A549 (cell line): ENCODE results near the gene HEXB. TPM values are rescaled to one million over a fixed set of nuclear protein-coding genes. Genes with fewer than 3 reads are reported as not detected.

Experiments used
- ATAC-seq, 2 experiments: fragments of 200-7000 bp in 1 of 2; fragments of >200 bp in 1 of 2; cut with Nextera tagmentation in 1 of 2; cut with Tn5 transposase in 1 of 2; 3 replicates each; pipeline versions ENCODE4 v1.8.0 to v1.9.1; 2018 to 2020; ENCODE audit warnings: mild to moderate bottlenecking in 1 of 2, moderate library complexity in 1 of 2
- CTCF ChIA-PET: fragments of 300-600 bp; sonication (Branson Sonifier 250); formaldehyde crosslinking; extraction: SDS; loops from one replicate; lab custom pipeline; 2021; ENCODE audit warnings: antibody characterized with exemption, inconsistent platforms; lab: Yijun Ruan, JAX
- POLR2A ChIA-PET: fragments of 350-600 bp; formaldehyde crosslinking; extraction: SDS; loops from one replicate; lab custom pipeline; 2021; ENCODE audit warnings: antibody characterized with exemption, inconsistent platforms; lab: Yijun Ruan, JAX
- DNase-seq, 2 experiments: peaks; one replicate each; pipeline versions ENCODE4 v3.0.0 to v3.0.0-alpha.2; 2011 to 2016; ENCODE audit warnings: low read depth in 1 of 2, low spot score in 1 of 2
- FAIRE-seq: peaks from 2 replicates; lab custom pipeline; 2011; peaks lifted over from hg19 to GRCh38; lab: Jason Lieb, UNC
- H3K27ac ChIP-seq, 2 experiments: fragments of >200 bp; sonication (Bioruptor Twin); formaldehyde crosslinking; 3 replicates each; pipeline ENCODE4 v1.5.1; 2016 to 2017
- H3K4me1 ChIP-seq: fragments of >200 bp; sonication (Bioruptor Twin); formaldehyde crosslinking; 3 replicates; pipeline ENCODE4 v1.6.1; 2016
- H3K4me2 ChIP-seq: fragments of >200 bp; sonication (Bioruptor Twin); formaldehyde crosslinking; 3 replicates; pipeline ENCODE4 v1.6.1; 2016
- H3K4me3 ChIP-seq: fragments of >200 bp; sonication (Bioruptor Twin); formaldehyde crosslinking; 3 replicates; pipeline ENCODE4 v1.5.1; 2016
- H3K9me3 ChIP-seq: fragments of >200 bp; sonication (Bioruptor Twin); formaldehyde crosslinking; 3 replicates; pipeline ENCODE4 v1.6.1; 2016
- BHLHE40 ChIP-seq: IDR thresholded peaks from 2 replicates; pipeline ENCODE4 v1.6.1; 2012; ENCODE audit warnings: low read depth, low read length, inconsistent platforms
- CHD2 ChIP-seq: fragments of 150-350 bp; IDR thresholded peaks from 2 replicates; pipeline ENCODE4 v1.6.1; 2014; ENCODE audit warnings: low read length; ENCODE audit not compliant: partially characterized antibody
- EP300 ChIP-seq, 2 experiments: fragments of >200 bp; sonication (Bioruptor Twin); formaldehyde crosslinking; IDR thresholded peaks; 2 replicates in 1 of 2; 3 replicates in 1 of 2; pipeline ENCODE4 v1.6.1; 2016 to 2017
- FOSB ChIP-seq: fragments of 250-450 bp; sonication (Bioruptor Pico); IDR thresholded peaks from 2 replicates; pipeline ENCODE4 v1.5.0; 2020; ENCODE audit warnings: mild to moderate bottlenecking, moderate library complexity
- FOSL2 ChIP-seq, 2 experiments: fragments of 450-650 bp in 1 of 2; fragments of >200 bp in 1 of 2; sonication (Bioruptor Twin) in 1 of 2; formaldehyde crosslinking; IDR thresholded peaks; 2 replicates each; pipeline versions ENCODE4 v1.5.0 to v1.6.1; 2016 to 2020; ENCODE audit warnings: mild to moderate bottlenecking in 1 of 2, moderate library complexity in 1 of 2
- GATA3 ChIP-seq: IDR thresholded peaks from 2 replicates; pipeline ENCODE4 v1.6.1; 2012; ENCODE audit warnings: borderline replicate concordance
- HOXB5 ChIP-seq: fragments of 250-450 bp; sonication (Bioruptor Pico); IDR thresholded peaks from 2 replicates; pipeline ENCODE4 v1.5.0; 2020; ENCODE audit warnings: mild to moderate bottlenecking, moderate library complexity
- JUNB ChIP-seq: fragments of >200 bp; sonication (Bioruptor Twin); formaldehyde crosslinking; IDR thresholded peaks from 2 replicates; pipeline ENCODE4 v1.6.1; 2016
- MAFK ChIP-seq: fragments of 450-650 bp; IDR thresholded peaks from 2 replicates; pipeline ENCODE4 v1.6.1; 2014; ENCODE audit not compliant: partially characterized antibody
- NPAS2 ChIP-seq: fragments of 250-450 bp; sonication (Bioruptor Pico); IDR thresholded peaks from 2 replicates; pipeline ENCODE4 v1.8.0; 2022; ENCODE audit warnings: mild to moderate bottlenecking, moderate library complexity, borderline replicate concordance
- NR3C1 ChIP-seq: fragments of >200 bp; sonication (Bioruptor Twin); formaldehyde crosslinking; IDR thresholded peaks from 3 replicates; pipeline ENCODE4 v1.6.1; 2017
- RARB ChIP-seq: fragments of 250-450 bp; sonication (Bioruptor Pico); IDR thresholded peaks from 2 replicates; pipeline ENCODE4 v1.8.0; 2021; ENCODE audit warnings: mild to moderate bottlenecking, moderate library complexity
- RCOR1 ChIP-seq: fragments of 150-350 bp; IDR thresholded peaks from 2 replicates; pipeline ENCODE4 v1.6.1; 2014; ENCODE audit warnings: antibody characterized with exemption, low read length, low read depth
- RFX5 ChIP-seq: fragments of 450-650 bp; IDR thresholded peaks from 2 replicates; pipeline ENCODE4 v1.7.1; 2014; ENCODE audit warnings: antibody characterized with exemption, mild to moderate bottlenecking, moderate library complexity
- SREBF2 ChIP-seq: fragments of 450-650 bp; IDR thresholded peaks from 2 replicates; pipeline ENCODE4 v1.6.1; 2014; ENCODE audit warnings: mild to moderate bottlenecking, moderate library complexity
- TP53 ChIP-seq: fragments of 250-450 bp; sonication (Bioruptor Pico); IDR thresholded peaks from 2 replicates; pipeline ENCODE4 v1.5.0; 2021; ENCODE audit warnings: mild to moderate bottlenecking, moderate library complexity
- ZFP36 ChIP-seq: fragments of 450-650 bp; IDR thresholded peaks from 2 replicates; pipeline ENCODE4 v1.6.1; 2014; ENCODE audit warnings: borderline replicate concordance; ENCODE audit not compliant: partially characterized antibody
- ZNF302 ChIP-seq: fragments of 250-450 bp; sonication (Bioruptor Pico); IDR thresholded peaks from 2 replicates; pipeline ENCODE4 v1.9.0; 2021; ENCODE audit warnings: inconsistent platforms, mild to moderate bottlenecking, moderate library complexity
- ZSCAN20 ChIP-seq: fragments of 250-450 bp; sonication (Bioruptor Pico); IDR thresholded peaks from 2 replicates; pipeline ENCODE4 v1.8.0; 2022; ENCODE audit warnings: mild to moderate bottlenecking, moderate library complexity
- WGBS: methylation state at CpG from one replicate; pipeline ENCODE4 v1.1.6; 2017; ENCODE audit errors: missing lambda C conversion rate; 5-methylcytosine and 5-hydroxymethylcytosine counted together
- polyA plus RNA-seq, 4 experiments: library from polyadenylated mRNA; depleted of rRNA in 3 of 4; stranded (reverse); fragments of >200 nt; fragmentation: RNase III in 1 of 4; extraction: RNeasy Plus Mini Kit Qiagen cat#74134 plus additional on column Dnase treatment in 1 of 4; gene quantifications; 2 replicates in 3 of 4; 3 replicates in 1 of 4; pipeline ENCODE4 v1.2.3, GENCODE V29; 2011 to 2017
- TF ChIP-seq, protein P1 (sequence below): IDR thresholded peaks from 2 replicates; pipeline ENCODE4 v1.6.1; 2012
- TF ChIP-seq, protein P2 (sequence below): fragments of 250-450 bp; sonication (Bioruptor Pico); IDR thresholded peaks from 2 replicates; pipeline ENCODE4 v1.5.0; 2021; ENCODE audit warnings: mild to moderate bottlenecking, moderate library complexity, borderline replicate concordance
- TF ChIP-seq, protein P3 (sequence below): fragments of >200 bp; sonication (Bioruptor Twin); formaldehyde crosslinking; IDR thresholded peaks from 2 replicates; pipeline ENCODE4 v1.6.1; 2016
- TF ChIP-seq, protein P4 (sequence below): fragments of 200-600 bp; sonication (generic); IDR thresholded peaks from 2 replicates; pipeline ENCODE4 v1.6.1; 2016; ENCODE audit warnings: antibody characterized with exemption, mild to moderate bottlenecking, moderate library complexity
- TF ChIP-seq, protein P5 (sequence below): IDR thresholded peaks from 2 replicates; pipeline ENCODE4 v1.6.1; 2012

HEXB gene
- polyA plus RNA-seq, 2 of the 4 experiments (the other 2 are of a cell fraction), result 83.5 to 153 TPM

DNA sequence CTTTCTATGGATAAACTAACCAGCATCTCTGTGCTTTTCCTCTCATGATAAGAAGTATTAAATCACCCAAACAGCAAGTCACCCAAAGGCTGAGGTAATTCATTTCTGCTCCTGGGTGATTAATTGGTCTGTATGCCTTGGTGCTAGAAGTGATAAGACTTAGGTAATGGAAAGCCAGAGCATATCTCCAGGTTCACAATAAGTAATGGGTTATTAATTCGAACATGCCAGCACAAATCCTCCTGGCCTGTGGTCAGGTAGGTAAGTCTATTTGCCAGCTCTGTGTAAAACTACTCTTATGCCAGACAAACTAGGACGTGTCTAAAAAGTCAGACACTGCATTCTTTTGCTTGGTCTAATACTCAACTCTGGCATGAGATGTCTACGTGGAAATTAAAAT is 33.3 kb upstream of the HEXB start:
- no peak overlapping the region for H3K4me2 ChIP-seq
- no peak overlapping the region for H3K4me3 ChIP-seq
- CTCF ChIA-PET, result interaction anchor here (1.1 to 4.1 kb wide), 3 partner anchors 11 to 749 kb away, joined by 3 to 47 read pairs (median 6); partner anchors contain the start of gene ENC1

DNA sequence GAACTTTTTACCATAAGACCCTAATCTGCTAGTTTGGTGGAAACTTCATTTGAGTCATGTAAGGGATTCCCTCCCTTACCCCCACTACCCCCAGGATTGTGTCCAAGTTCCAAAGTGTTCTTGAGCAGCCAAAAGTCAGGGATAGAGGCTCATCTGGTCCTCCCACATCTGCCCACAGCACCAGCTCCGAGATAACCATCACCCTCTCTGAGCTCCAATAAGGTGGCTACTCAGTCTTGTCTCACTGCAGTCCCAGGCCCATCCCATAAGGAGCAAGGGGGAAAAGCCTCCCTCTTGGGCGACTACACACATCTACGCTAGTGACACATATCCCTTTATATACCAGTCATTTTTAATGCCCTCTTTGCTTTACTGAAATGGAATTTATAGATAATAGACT is 32.5 kb upstream of the HEXB start:
- DNase-seq, result no peak
- TF ChIP-seq EP300 (IDR thresholded peaks at IDR 0.05) (no peak), FOSL2 (IDR thresholded peaks at IDR 0.05) (no peak), FOSL2 (CRISPR knock-in tag; IDR thresholded peaks at IDR 0.05) (no peak), FOSB (no peak), CHD2 (no peak), SREBF2 (no peak), RARB (CRISPR knock-in tag) (no peak), RFX5 (no peak), ZFP36 (no peak)
- TF ChIP-seq, protein P1, sequence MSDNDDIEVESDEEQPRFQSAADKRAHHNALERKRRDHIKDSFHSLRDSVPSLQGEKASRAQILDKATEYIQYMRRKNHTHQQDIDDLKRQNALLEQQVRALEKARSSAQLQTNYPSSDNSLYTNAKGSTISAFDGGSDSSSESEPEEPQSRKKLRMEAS, result no peak
- TF ChIP-seq, protein P2, sequence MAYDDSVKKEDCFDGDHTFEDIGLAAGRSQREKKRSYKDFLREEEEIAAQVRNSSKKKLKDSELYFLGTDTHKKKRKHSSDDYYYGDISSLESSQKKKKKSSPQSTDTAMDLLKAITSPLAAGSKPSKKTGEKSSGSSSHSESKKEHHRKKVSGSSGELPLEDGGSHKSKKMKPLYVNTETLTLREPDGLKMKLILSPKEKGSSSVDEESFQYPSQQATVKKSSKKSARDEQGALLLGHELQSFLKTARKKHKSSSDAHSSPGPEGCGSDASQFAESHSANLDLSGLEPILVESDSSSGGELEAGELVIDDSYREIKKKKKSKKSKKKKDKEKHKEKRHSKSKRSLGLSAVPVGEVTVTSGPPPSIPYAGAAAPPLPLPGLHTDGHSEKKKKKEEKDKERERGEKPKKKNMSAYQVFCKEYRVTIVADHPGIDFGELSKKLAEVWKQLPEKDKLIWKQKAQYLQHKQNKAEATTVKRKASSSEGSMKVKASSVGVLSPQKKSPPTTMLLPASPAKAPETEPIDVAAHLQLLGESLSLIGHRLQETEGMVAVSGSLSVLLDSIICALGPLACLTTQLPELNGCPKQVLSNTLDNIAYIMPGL, result no peak
- TF ChIP-seq, protein P3, sequence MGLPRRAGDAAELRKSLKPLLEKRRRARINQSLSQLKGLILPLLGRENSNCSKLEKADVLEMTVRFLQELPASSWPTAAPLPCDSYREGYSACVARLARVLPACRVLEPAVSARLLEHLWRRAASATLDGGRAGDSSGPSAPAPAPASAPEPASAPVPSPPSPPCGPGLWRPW, result no peak

More for the DNA sequence above, 33.3 kb upstream of the HEXB start:
- POLR2A ChIA-PET, result no interaction called here
- FAIRE-seq (no peak), ATAC-seq (no peak), DNase-seq (no peak)
- H3K9me3 ChIP-seq, result no peaks in the 10 kb centered on the region
- H3K27ac ChIP-seq, result no peak overlapping the region
- 58% methylated on average over 3 of the region's 3 CpGs for WGBS
- H3K4me1 ChIP-seq, result peaks cover 15% of the 10 kb centered on the region
- TF ChIP-seq, protein P4, sequence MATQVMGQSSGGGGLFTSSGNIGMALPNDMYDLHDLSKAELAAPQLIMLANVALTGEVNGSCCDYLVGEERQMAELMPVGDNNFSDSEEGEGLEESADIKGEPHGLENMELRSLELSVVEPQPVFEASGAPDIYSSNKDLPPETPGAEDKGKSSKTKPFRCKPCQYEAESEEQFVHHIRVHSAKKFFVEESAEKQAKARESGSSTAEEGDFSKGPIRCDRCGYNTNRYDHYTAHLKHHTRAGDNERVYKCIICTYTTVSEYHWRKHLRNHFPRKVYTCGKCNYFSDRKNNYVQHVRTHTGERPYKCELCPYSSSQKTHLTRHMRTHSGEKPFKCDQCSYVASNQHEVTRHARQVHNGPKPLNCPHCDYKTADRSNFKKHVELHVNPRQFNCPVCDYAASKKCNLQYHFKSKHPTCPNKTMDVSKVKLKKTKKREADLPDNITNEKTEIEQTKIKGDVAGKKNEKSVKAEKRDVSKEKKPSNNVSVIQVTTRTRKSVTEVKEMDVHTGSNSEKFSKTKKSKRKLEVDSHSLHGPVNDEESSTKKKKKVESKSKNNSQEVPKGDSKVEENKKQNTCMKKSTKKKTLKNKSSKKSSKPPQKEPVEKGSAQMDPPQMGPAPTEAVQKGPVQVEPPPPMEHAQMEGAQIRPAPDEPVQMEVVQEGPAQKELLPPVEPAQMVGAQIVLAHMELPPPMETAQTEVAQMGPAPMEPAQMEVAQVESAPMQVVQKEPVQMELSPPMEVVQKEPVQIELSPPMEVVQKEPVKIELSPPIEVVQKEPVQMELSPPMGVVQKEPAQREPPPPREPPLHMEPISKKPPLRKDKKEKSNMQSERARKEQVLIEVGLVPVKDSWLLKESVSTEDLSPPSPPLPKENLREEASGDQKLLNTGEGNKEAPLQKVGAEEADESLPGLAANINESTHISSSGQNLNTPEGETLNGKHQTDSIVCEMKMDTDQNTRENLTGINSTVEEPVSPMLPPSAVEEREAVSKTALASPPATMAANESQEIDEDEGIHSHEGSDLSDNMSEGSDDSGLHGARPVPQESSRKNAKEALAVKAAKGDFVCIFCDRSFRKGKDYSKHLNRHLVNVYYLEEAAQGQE, result no peak
- TF ChIP-seq RFX5 (no peak), GATA3 (no peak), ZNF302 (CRISPR knock-in tag) (no peak)
- TF ChIP-seq, protein P5, sequence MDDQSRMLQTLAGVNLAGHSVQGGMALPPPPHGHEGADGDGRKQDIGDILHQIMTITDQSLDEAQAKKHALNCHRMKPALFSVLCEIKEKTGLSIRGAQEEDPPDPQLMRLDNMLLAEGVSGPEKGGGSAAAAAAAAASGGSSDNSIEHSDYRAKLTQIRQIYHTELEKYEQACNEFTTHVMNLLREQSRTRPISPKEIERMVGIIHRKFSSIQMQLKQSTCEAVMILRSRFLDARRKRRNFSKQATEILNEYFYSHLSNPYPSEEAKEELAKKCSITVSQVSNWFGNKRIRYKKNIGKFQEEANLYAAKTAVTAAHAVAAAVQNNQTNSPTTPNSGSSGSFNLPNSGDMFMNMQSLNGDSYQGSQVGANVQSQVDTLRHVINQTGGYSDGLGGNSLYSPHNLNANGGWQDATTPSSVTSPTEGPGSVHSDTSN, result no peak

DNA sequence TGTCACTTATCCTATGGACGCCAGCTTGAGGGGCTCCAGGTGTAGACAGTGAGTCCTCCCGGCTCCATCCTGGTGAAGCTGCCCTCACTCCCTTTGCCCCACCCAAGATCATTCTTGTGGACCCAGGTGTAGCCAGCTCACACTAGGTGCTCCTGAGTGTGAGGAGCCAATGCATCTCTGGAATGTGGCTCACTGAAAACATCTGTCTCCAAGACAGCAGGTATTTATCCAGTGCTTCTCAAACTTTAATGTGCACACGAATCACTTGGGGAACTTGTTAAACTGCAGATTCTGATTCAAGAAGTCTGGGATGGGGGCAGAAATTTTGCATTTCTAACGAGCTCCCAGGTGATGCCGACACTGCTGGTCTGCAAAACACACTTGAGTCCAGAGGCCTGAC is 31.0 kb upstream of the HEXB start:
- POLR2A ChIA-PET, result no interaction called here

More for the DNA sequence above, 32.5 kb upstream of the HEXB start:
- Histone ChIP-seq H3K4me3 (no peak overlapping the region), H3K27ac (no peak overlapping the region), H3K4me1 (peaks cover 6% of the 10 kb centered on the region), H3K9me3 (no peaks in the 10 kb centered on the region), H3K4me2 (no peak overlapping the region)
- ATAC-seq (no peak), FAIRE-seq (no peak)
- 68% methylated on average over 3 of the region's 3 CpGs for WGBS
- CTCF ChIA-PET, result interaction anchor here (1.4 to 4.1 kb wide), 6 partner anchors 11 to 1062 kb away, joined by 3 to 47 read pairs (median 6); partner anchors contain the start of gene ENC1
- POLR2A ChIA-PET, result no interaction called here

More for the DNA sequence above, 31.0 kb upstream of the HEXB start:
- TF ChIP-seq HOXB5 (CRISPR knock-in tag), result no peak
- no peak for TF ChIP-seq BHLHE40
- no peak for TF ChIP-seq ZNF302 (CRISPR knock-in tag)
- no peak for TF ChIP-seq TP53 (CRISPR knock-in tag)
- TF ChIP-seq ZSCAN20, result no peak
- no peak for TF ChIP-seq CHD2
- no peak for TF ChIP-seq RCOR1
- no peak for TF ChIP-seq MAFK
- TF ChIP-seq NR3C1, result no peak
- no peak for TF ChIP-seq FOSL2 (IDR thresholded peaks at IDR 0.05)
- TF ChIP-seq FOSL2 (CRISPR knock-in tag; IDR thresholded peaks at IDR 0.05), result no peak
- TF ChIP-seq SREBF2, result no peak
- no peak for TF ChIP-seq NPAS2 (CRISPR knock-in tag)
- TF ChIP-seq JUNB, result no peak
- CTCF ChIA-PET, result interaction anchor here (1.0 to 2.8 kb wide), 7 partner anchors 18 to 1064 kb away, joined by 3 to 23 read pairs (median 3); no protein-coding TSS in a partner anchor
- DNase-seq (no peak), FAIRE-seq (no peak), ATAC-seq (no peak)
- 61% methylated on average over 5 of the region's 5 CpGs for WGBS
- H3K4me1 ChIP-seq, result no peaks in the 10 kb centered on the region; the same call in 2 of the 3 replicates
- H3K4me3 ChIP-seq, result no peak overlapping the region
- H3K27ac ChIP-seq, result no peak overlapping the region
- H3K9me3 ChIP-seq, result no peaks in the 10 kb centered on the region
- no peak overlapping the region for H3K4me2 ChIP-seq
